ENCODE results near the gene TXNL1. TPM values are rescaled to one million over a fixed set of nuclear protein-coding genes. Genes with fewer than 3 reads are reported as not detected.

TXNL1 gene
- total RNA-seq, result 48.7 and 62.8 TPM in 2 replicates

DNA sequence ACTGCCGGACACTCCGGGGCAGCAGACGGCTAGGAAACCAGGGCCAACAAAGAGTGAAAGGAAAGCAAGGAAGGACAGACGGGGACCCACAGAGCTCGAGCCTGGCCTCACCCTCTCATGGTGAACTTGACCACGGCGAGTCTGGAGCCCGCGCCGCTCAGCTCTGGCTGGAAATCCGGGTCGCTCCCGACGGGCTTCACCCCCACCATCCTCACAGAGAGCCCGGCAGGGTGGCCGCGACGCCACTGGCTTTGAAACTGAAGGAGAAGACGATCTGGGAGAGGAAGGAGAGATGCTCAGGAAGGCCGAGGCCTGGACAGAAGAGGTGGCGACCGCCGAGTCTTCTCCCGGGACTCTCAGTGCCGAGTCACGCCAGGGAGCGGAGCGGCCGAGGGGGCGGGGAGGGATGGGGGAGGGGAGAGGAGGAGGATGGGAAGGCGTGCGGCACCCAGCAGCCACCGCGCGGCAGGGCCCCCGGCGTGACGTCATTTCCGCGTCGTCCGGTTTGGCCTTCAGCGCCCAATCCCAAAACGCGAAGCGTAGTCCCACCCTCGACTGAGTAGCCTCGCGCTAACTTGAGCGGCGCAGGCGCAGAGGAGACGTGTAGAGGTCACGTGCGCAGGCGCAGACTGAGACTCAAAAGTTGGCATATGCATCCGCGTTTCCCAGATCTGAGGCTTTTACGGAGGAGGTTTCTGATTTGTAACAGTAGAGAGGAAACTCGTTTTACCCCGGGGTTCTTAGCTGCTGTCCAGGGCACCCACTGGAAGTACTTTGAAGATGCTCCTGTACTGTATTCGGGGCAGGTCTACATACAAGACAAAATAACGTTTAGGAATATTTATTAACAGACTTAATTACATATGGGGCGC, at the start of gene TXNL1:
Gene TXNL1, minus strand, starts transcription at position 361 of the 872 bp plus-strand sequence. Its CDS starts 152 bp downstream, at position 209.

DNA sequence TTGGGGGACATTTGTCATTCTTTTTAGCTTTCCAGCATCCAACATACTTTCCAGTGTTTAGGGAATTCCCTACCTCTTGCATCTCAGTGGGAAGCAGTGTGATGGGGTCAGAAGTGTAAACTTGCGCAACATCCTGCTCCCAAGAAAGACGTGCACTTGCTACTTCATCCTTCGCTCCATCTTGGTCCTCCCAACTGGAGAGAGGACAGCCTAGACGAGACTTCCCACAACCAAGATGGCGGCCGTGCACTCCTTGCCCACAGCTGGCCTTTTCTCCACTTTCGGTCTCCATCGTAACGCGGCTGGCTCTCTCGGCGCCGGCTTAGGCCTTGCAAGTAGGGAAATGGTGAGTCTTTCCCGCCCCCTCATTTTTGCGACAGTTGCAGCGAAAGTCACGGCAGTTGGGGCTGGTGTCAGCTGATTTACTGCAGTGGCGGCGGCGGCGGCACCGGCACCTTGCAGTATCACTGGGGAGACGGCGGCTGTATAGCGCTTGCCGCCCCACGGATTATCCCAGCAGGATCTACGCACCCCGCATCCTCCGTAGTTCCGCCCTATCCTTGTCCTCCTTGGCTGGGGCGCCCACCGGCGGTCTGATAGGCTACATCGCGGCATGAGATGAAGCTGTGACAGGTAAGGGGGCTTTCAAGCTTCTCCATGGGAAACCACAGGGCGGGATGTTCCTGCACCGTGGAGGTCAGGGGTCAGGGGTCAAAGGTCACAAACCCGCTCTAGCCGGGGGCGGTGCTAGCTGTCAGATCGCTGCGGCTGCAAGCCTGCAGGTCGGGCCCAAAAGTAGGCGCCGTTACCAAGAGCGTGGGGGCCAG, 12.8 kb upstream of the TXNL1 start, which contains the start of gene WDR7:
Gene WDR7, plus strand, starts transcription at position 416 of the 827 bp plus-strand sequence. CDS start 21,157 bp downstream, outside the sequence.

Other genes with a start within 250 kb of the TXNL1 start
- gene WDR7, start 12.8 kb upstream of the TXNL1 start, total RNA-seq, result 21.1 and 24.1 TPM in 2 replicates

Measured in smooth muscle cell of the umbilical artery (primary cell).